Sigmoid colon (tissue), 7 donors: ENCODE measurements around the gene RAD9A. TPM values are rescaled to one million over a fixed set of nuclear protein-coding genes. Genes with fewer than 3 reads are reported as not detected.

Source experiments
- DNase-seq: peaks from one replicate; pipeline ENCODE4 v3.0.0-alpha.2; 2019
- H3K27ac ChIP-seq, 4 donors: fragments of 200-600 bp; sonication (generic); one replicate each; pipeline ENCODE4 v1.5.1; 2016 to 2019; ENCODE audit warnings: mild to moderate bottlenecking in 1 of 4
- H3K27me3 ChIP-seq, 3 donors: fragments of 200-600 bp; sonication (generic); one replicate each; pipeline ENCODE4 v1.5.1; 2019; ENCODE audit warnings: mild to moderate bottlenecking in 1 of 3
- H3K36me3 ChIP-seq, 4 donors: fragments of 200-600 bp; sonication (generic); one replicate each; pipeline ENCODE4 v1.5.1; 2016 to 2019
- H3K4me1 ChIP-seq, 4 donors: fragments of 200-600 bp; sonication (generic); one replicate each; pipeline ENCODE4 v1.5.1; 2017 to 2019
- H3K4me3 ChIP-seq, 4 donors: fragments of 200-600 bp; sonication (generic); one replicate each; pipeline ENCODE4 v1.5.1; 2017 to 2019; ENCODE audit warnings: mild to moderate bottlenecking in 2 of 4, moderate library complexity in 1 of 4
- H3K9me3 ChIP-seq, 4 donors: fragments of 200-600 bp in 3 of 4; sonication (generic) in 3 of 4; one replicate each; pipeline versions ENCODE4 v1.5.1 to v1.6.1; 2013 to 2019
- EP300 ChIP-seq, 4 donors: sonication (generic); formaldehyde crosslinking; IDR thresholded peaks; one replicate each; pipeline ENCODE4 v1.6.1; 2017; ENCODE audit warnings: antibody characterized with exemption in 4 of 4
- POLR2A ChIP-seq, 2 donors: fragments of 450-650 bp; IDR thresholded peaks; one replicate each; pipeline ENCODE4 v1.6.1; 2016; ENCODE audit warnings: antibody characterized with exemption in 2 of 2, mild to moderate bottlenecking in 2 of 2, moderate library complexity in 2 of 2
- POLR2AphosphoS5 ChIP-seq, 4 donors: sonication (generic); formaldehyde crosslinking; IDR thresholded peaks; one replicate each; pipeline ENCODE4 v1.6.1; 2017; ENCODE audit warnings: antibody characterized with exemption in 4 of 4
- WGBS, 2 donors: extraction: QIAGEN DNeasy Blood & Tissue Kit; methylation state at CpG; one replicate each; pipeline ENCODE4 v1.1.7; 2013; 5-methylcytosine and 5-hydroxymethylcytosine counted together
- intact Hi-C: fragments of 100-400 bp; cut with DNase I; formaldehyde crosslinking; loops from one replicate; pipeline ENCODE4 v1.15.1; 2023
- polyA plus RNA-seq, 3 donors: library from polyadenylated mRNA; stranded (reverse); fragments of 200-250 nt; gene quantifications; one replicate each; pipeline ENCODE4 v1.2.3, GENCODE V29; 2013
- total RNA-seq, 4 donors: library from RNA; depleted of rRNA; stranded (reverse); fragments of >200 nt; gene quantifications; one replicate each; pipeline ENCODE4 v1.1.0, GENCODE V29; 2016
- TF ChIP-seq, protein P1 (sequence below), 4 experiments: fragments of 450-650 bp in 3 of 4; fragments of 200-600 bp in 1 of 4; IDR thresholded peaks; one replicate each; pipeline ENCODE4 v1.5.1; 2016 to 2019; ENCODE audit warnings: antibody characterized with exemption in 4 of 4, mild to moderate bottlenecking in 3 of 4, moderate library complexity in 2 of 4
- donor health status: healthy with polysubstance abuse.
- donor health status: Bipolar disorder and iron deficiency.
- donor health status: healthy.

The RAD9A gene
- total and polyA plus RNA-seq, 7 donors = 6.5 to 33.9 (median 15.8) TPM

DNA sequence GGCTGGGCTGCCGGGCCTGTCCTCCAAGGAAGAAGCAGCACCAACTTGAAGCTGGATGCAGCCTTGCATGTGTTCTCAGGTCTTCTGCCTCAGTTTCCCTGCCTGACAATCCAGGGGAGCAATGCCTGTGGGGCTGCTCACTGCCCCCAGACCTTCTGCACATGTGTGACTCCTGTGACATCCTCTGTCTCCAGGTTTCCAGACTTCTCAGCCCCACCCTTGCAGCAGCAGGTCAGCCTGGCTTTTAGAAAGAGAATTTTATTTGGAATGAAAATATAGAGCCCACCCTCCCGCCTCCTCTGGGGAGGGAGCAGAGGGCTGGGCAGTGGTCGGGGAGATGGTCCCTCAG is 46.0 kb downstream of the RAD9A start:
- H3K4me3 ChIP-seq = no peak overlapping the region
- H3K36me3 ChIP-seq = peaks cover 8 to 83% (median 44%) of the 10 kb centered on the region in 4 donors

GRCh38 chr11:67438158-67438902 is 46.5 kb downstream of the RAD9A start:
- Histone ChIP-seq H3K27me3 (no peaks in the 10 kb centered on the region), H3K4me3 (no peak overlapping the region), H3K9me3 (no peaks in the 10 kb centered on the region), H3K4me1 (peaks cover 0 to 41% (median 27%) of the 10 kb centered on the region in 4 donors), H3K27ac (peak overlapping the region in 3 of 4 donors; percentile 32 to 53 (median 44)), H3K36me3 (peaks cover 3 to 77% (median 38%) of the 10 kb centered on the region in 4 donors)
- no peak for DNase-seq
- intact Hi-C loops = no loop called here
- 76 to 80% methylated on average over 41 of the region's 41 CpGs for WGBS, 2 donors
- TF ChIP-seq POLR2A (IDR thresholded peaks at IDR 0.05) = no peak
- no peak for TF ChIP-seq EP300 (IDR thresholded peaks at IDR 0.05)
- no peak for TF ChIP-seq POLR2AphosphoS5 (IDR thresholded peaks at IDR 0.05)
- TF ChIP-seq, protein P1, sequence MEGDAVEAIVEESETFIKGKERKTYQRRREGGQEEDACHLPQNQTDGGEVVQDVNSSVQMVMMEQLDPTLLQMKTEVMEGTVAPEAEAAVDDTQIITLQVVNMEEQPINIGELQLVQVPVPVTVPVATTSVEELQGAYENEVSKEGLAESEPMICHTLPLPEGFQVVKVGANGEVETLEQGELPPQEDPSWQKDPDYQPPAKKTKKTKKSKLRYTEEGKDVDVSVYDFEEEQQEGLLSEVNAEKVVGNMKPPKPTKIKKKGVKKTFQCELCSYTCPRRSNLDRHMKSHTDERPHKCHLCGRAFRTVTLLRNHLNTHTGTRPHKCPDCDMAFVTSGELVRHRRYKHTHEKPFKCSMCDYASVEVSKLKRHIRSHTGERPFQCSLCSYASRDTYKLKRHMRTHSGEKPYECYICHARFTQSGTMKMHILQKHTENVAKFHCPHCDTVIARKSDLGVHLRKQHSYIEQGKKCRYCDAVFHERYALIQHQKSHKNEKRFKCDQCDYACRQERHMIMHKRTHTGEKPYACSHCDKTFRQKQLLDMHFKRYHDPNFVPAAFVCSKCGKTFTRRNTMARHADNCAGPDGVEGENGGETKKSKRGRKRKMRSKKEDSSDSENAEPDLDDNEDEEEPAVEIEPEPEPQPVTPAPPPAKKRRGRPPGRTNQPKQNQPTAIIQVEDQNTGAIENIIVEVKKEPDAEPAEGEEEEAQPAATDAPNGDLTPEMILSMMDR (IDR thresholded peaks at IDR 0.05) = no peak

More for the DNA sequence above, 46.0 kb downstream of the RAD9A start:
- no peaks in the 10 kb centered on the region for H3K9me3 ChIP-seq
- intact Hi-C loops = no loop called here
- TF ChIP-seq, protein P1 (IDR thresholded peaks at IDR 0.05) = no peak
- no peak for TF ChIP-seq EP300 (IDR thresholded peaks at IDR 0.05)
- no peak for TF ChIP-seq POLR2AphosphoS5 (IDR thresholded peaks at IDR 0.05)
- peaks cover 0 to 38% (median 26%) of the 10 kb centered on the region in 4 donors for H3K4me1 ChIP-seq
- no peak overlapping the region for H3K27ac ChIP-seq
- H3K27me3 ChIP-seq = no peaks in the 10 kb centered on the region
- DNase-seq = no peak
- WGBS, 2 donors = 48 to 70% methylated on average over 3 of the region's 3 CpGs

- peaks cover 0 to 65% (median 27%) of the 10 kb centered on the region in 4 donors for H3K36me3 ChIP-seq
- H3K9me3 ChIP-seq = no peaks in the 10 kb centered on the region
- no peak for TF ChIP-seq POLR2AphosphoS5 (IDR thresholded peaks at IDR 0.05)
- no peak for TF ChIP-seq EP300 (IDR thresholded peaks at IDR 0.05)
- TF ChIP-seq POLR2A (IDR thresholded peaks at IDR 0.05) = no peak
- TF ChIP-seq, protein P1 (IDR thresholded peaks at IDR 0.05) = no peak
- intact Hi-C loops = no loop called here
- WGBS, 2 donors = 74 to 75% methylated on average over 31 of the region's 31 CpGs
- H3K4me1 ChIP-seq = peaks cover 0 to 48% (median 31%) of the 10 kb centered on the region in 4 donors
- peak overlapping the region; percentile 32 to 53 (median 45) for H3K27ac ChIP-seq
- no peak for DNase-seq
- no peaks in the 10 kb centered on the region for H3K27me3 ChIP-seq
- H3K4me3 ChIP-seq = no peak overlapping the region
Observed at GRCh38 chr11:67439321-67440228, 47.8 kb downstream of the RAD9A start.

DNA sequence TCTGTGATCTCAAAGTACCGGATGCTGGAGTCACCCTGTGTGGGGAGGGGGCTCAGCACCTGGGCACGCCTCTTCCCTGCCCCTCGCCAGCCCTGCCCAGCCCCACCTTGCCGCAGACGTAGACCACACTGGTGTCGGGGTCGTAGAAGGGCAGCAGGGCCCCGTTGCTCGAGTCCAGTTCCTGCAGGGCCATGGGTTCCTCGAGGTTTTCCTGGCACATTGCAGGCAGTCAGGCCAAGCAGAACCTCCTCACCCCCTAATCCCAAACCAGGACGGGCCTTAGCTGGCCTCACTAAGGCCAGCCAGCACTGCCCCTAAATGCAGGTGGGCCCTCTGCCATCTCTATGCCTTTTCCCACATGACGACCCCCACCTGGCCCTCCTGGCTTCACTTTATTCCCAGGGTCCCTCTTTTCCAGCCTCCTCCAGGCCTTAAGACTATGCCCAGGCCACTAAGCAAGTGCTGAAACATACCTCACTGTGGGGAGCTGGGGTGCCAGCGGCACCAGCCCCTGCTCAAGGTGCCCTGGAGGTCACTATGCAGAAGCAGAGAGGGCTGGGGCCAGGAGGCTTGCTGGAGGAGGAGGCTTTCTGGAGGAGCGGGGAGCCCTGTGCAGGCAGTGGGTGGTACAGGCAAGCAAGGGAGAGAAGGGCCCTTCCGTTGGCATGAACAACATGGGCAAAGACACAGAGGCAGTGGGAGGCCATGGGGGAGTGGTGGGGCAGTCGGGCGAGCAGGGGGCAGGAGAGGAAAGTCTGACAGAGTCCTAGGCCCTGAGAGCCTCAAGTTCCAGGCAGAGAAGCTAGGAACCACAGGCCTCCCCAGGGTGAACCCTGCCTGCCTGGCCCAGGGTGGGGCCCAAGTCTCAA is 48.7 kb downstream of the RAD9A start:
- no peak for DNase-seq
- peaks cover 0 to 48% (median 30%) of the 10 kb centered on the region in 4 donors for H3K4me1 ChIP-seq
- TF ChIP-seq, protein P1 (IDR thresholded peaks at IDR 0.05) = no peak
- no peak for TF ChIP-seq EP300 (IDR thresholded peaks at IDR 0.05)
- TF ChIP-seq POLR2A (IDR thresholded peaks at IDR 0.05) = no peak
- no peak for TF ChIP-seq POLR2AphosphoS5 (IDR thresholded peaks at IDR 0.05)
- peaks cover 0 to 56% (median 20%) of the 10 kb centered on the region in 4 donors for H3K36me3 ChIP-seq
- H3K4me3 ChIP-seq = no peak overlapping the region
- no peaks in the 10 kb centered on the region for H3K27me3 ChIP-seq
- 71 to 80% methylated on average over 17 of the region's 17 CpGs for WGBS, 2 donors
- H3K9me3 ChIP-seq = no peaks in the 10 kb centered on the region
- H3K27ac ChIP-seq = peak overlapping the region; percentile 32 to 53 (median 45)
- intact Hi-C loops = no loop called here
